H9 (cell line): ENCODE measurements around the gene CDH4. TPM values are rescaled to one million over a fixed set of nuclear protein-coding genes. Genes with fewer than 3 reads are reported as not detected.

Experiments used
- DNase-seq: peaks from one replicate; pipeline ENCODE4 v3.0.0-alpha.2; 2017
- H2AFZ ChIP-seq: one replicate; pipeline ENCODE4 v1.6.1; 2013; ENCODE audit warnings: mild to moderate bottlenecking, low read length, control low read depth, moderate library complexity
- H2AK5ac ChIP-seq: 2 replicates; pipeline ENCODE4 v1.6.1; 2013; ENCODE audit warnings: low read length, control low read depth, mixed read lengths; ENCODE audit not compliant: insufficient read length
- H2BK120ac ChIP-seq: one replicate; pipeline ENCODE4 v1.6.1; 2013; ENCODE audit warnings: low read depth, mild to moderate bottlenecking, low read length, control low read depth, inconsistent platforms; ENCODE audit not compliant: poor library complexity, severe bottlenecking
- H2BK12ac ChIP-seq: 2 replicates; pipeline ENCODE4 v1.6.1; 2013; ENCODE audit warnings: low read length, control low read depth, mixed read lengths, low read depth; ENCODE audit not compliant: insufficient read length
- H2BK15ac ChIP-seq: 2 replicates; pipeline ENCODE4 v1.6.1; 2013; ENCODE audit warnings: low read depth, low read length, control low read depth
- H2BK20ac ChIP-seq: one replicate; pipeline ENCODE4 v1.6.1; 2013; ENCODE audit warnings: low read depth, mild to moderate bottlenecking, low read length, control low read depth, inconsistent platforms; ENCODE audit not compliant: poor library complexity, severe bottlenecking
- H2BK5ac ChIP-seq: 2 replicates; pipeline ENCODE4 v1.6.1; 2013; ENCODE audit warnings: low read length, control low read depth, mixed read lengths; ENCODE audit not compliant: insufficient read length
- H3K14ac ChIP-seq: 2 replicates; pipeline ENCODE4 v1.6.1; 2013; ENCODE audit warnings: low read length, control low read depth; ENCODE audit not compliant: insufficient read depth
- H3K18ac ChIP-seq: 2 replicates; pipeline ENCODE4 v1.6.1; 2013; ENCODE audit warnings: low read depth, mild to moderate bottlenecking, mixed read lengths, low read length, control low read depth; ENCODE audit not compliant: insufficient read length
- H3K23ac ChIP-seq: 2 replicates; pipeline ENCODE4 v1.6.1; 2013; ENCODE audit warnings: low read length, control low read depth, mixed read lengths, low read depth; ENCODE audit not compliant: insufficient read length
- H3K23me2 ChIP-seq: 2 replicates; pipeline ENCODE4 v1.6.1; 2013; ENCODE audit warnings: low read depth, mild to moderate bottlenecking, mixed read lengths, low read length, control low read depth; ENCODE audit not compliant: insufficient read length, poor library complexity, severe bottlenecking
- H3K27ac ChIP-seq: 2 replicates; pipeline ENCODE4 v1.5.1; 2013; ENCODE audit warnings: low read length, control low read depth, mixed read lengths, low read depth; ENCODE audit not compliant: insufficient read length
- H3K27me3 ChIP-seq: 2 replicates; pipeline ENCODE4 v1.6.1; 2013; ENCODE audit warnings: low read length, control low read depth, inconsistent platforms; ENCODE audit not compliant: insufficient read depth
- H3K4ac ChIP-seq: 2 replicates; pipeline ENCODE4 v1.6.1; 2013; ENCODE audit warnings: low read depth, mild to moderate bottlenecking, control low read depth, inconsistent platforms, low read length, moderate library complexity
- H3K4me1 ChIP-seq: 2 replicates; pipeline ENCODE4 v1.6.1; 2013; ENCODE audit warnings: low read length, control low read depth, inconsistent platforms; ENCODE audit not compliant: insufficient read depth
- H3K4me2 ChIP-seq: 2 replicates; pipeline ENCODE4 v1.6.1; 2013; ENCODE audit warnings: low read length, control low read depth, mixed read lengths; ENCODE audit not compliant: insufficient read length, insufficient read depth
- H3K56ac ChIP-seq: 2 replicates; pipeline ENCODE4 v1.6.1; 2013; ENCODE audit warnings: low read depth, mild to moderate bottlenecking, mixed read lengths, low read length, control low read depth; ENCODE audit not compliant: insufficient read length
- H3K79me1 ChIP-seq: 2 replicates; pipeline ENCODE4 v1.6.1; 2013; ENCODE audit warnings: low read depth, mild to moderate bottlenecking, moderate library complexity, low read length, control low read depth, inconsistent platforms; ENCODE audit not compliant: insufficient read depth, poor library complexity, severe bottlenecking
- H3K79me2 ChIP-seq: 2 replicates; pipeline ENCODE4 v1.6.1; 2013; ENCODE audit warnings: low read length, control low read depth, inconsistent platforms; ENCODE audit not compliant: insufficient read depth
- H3K9ac ChIP-seq: 2 replicates; pipeline ENCODE4 v1.6.1; 2013; ENCODE audit warnings: low read length, control low read depth, mixed read lengths; ENCODE audit not compliant: insufficient read length; ENCODE audit errors: extremely low read depth
- H3K9me3 ChIP-seq: one replicate; pipeline ENCODE4 v1.6.1; 2013; ENCODE audit warnings: low read depth, low read length, inconsistent platforms; ENCODE audit not compliant: control insufficient read depth
- H3T11ph ChIP-seq: one replicate; pipeline ENCODE4 v1.6.1; 2013; ENCODE audit warnings: mild to moderate bottlenecking, low read length, control low read depth, inconsistent platforms
- H4K20me1 ChIP-seq: one replicate; pipeline ENCODE4 v1.6.1; 2013; ENCODE audit not compliant: control insufficient read depth, insufficient read length, insufficient read depth
- H4K5ac ChIP-seq: 2 replicates; pipeline ENCODE4 v1.6.1; 2013; ENCODE audit warnings: low read depth, mild to moderate bottlenecking, mixed read lengths, low read length, control low read depth; ENCODE audit not compliant: insufficient read length
- H4K8ac ChIP-seq: replicated peaks from 2 replicates; pipeline ENCODE4 v1.6.1; 2013; ENCODE audit warnings: low read length, control low read depth, mixed read lengths, low read depth; ENCODE audit not compliant: insufficient read length
- H4K91ac ChIP-seq: 2 replicates; pipeline ENCODE4 v1.6.1; 2013; ENCODE audit warnings: low read depth, mild to moderate bottlenecking, moderate library complexity, mixed read lengths, low read length, control low read depth; ENCODE audit not compliant: insufficient read length
- H3K27ac Mint-ChIP-seq, 3 experiments: 2 replicates in 2 of 3; 3 replicates in 1 of 3; pipeline ENCODE4 v1.8.0; 2020 to 2021; ENCODE audit warnings: mixed read lengths in 3 of 3, mild to moderate bottlenecking in 1 of 3, moderate library complexity in 1 of 3
- H3K27me3 Mint-ChIP-seq: 2 replicates; pipeline ENCODE4 v1.8.0; 2021; ENCODE audit warnings: low read depth, mild to moderate bottlenecking, moderate library complexity, mixed read lengths
- H3K36me3 Mint-ChIP-seq, 3 experiments: 2 replicates in 2 of 3; 3 replicates in 1 of 3; pipeline ENCODE4 v1.8.0; 2020 to 2021; ENCODE audit warnings: low read depth in 3 of 3, mixed read lengths in 3 of 3; ENCODE audit not compliant: insufficient read depth in 1 of 3
- H3K4me1 Mint-ChIP-seq, 2 experiments: 2 replicates each; pipeline ENCODE4 v1.8.0; 2020; ENCODE audit warnings: mixed read lengths in 2 of 2
- H3K4me3 Mint-ChIP-seq, 2 experiments: 2 replicates in 1 of 2; 3 replicates in 1 of 2; pipeline ENCODE4 v1.8.0; 2020 to 2021; ENCODE audit warnings: mild to moderate bottlenecking in 2 of 2, mixed read lengths in 2 of 2, moderate library complexity in 1 of 2
- H3K9me3 Mint-ChIP-seq, 2 experiments: 2 replicates in 1 of 2; 3 replicates in 1 of 2; pipeline ENCODE4 v1.8.0; 2020; ENCODE audit warnings: mild to moderate bottlenecking in 2 of 2, mixed read lengths in 2 of 2, moderate library complexity in 1 of 2
- WGBS: extraction: QIAGEN DNeasy Blood & Tissue Kit; methylation state at CpG from one replicate; pipeline ENCODE4 v1.1.7; 2013; ENCODE audit warnings: missing lambda C conversion rate, low lambda C conversion rate, mixed read lengths; ENCODE audit not compliant: insufficient read length; ENCODE audit errors: extremely low coverage; 5-methylcytosine and 5-hydroxymethylcytosine counted together
- total RNA-seq: library from RNA; stranded (reverse); gene quantifications from 2 replicates; pipeline ENCODE4 v1.2.1, GENCODE V29; 2021
- TF ChIP-seq, protein P1 (sequence below): fragments of 200-600 bp; sonication (generic); conservative IDR thresholded peaks from 3 replicates; pipeline ENCODE4 v1.8.0; 2021; ENCODE audit warnings: antibody characterized with exemption, mild to moderate bottlenecking

Gene CDH4
- total RNA-seq, 1 experiment from 2014 or later = 3.0 TPM

DNA sequence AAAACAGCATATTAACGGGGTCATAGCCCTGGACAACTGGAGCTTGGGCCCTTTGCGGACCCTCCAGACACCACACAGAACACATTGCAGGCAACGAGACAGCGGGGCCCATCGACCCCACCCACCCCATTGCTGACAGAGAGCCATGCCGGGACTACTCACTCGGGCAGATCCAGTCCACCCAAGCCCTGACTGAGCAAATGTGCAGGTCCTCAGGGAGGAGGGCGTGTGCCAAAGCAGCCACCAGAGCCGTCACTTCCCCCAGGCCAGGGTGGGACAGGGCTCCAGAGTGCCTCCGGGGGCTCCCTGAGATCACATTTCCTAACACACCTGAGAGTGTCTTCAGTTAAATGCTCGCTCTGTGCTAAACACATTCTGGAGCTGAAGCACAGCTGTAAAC lies 114.9 kb downstream of the CDH4 start:
- no peaks in the 10 kb centered on the region for H3K23me2 ChIP-seq
- no CpG with 5 or more reads among the region's 11 CpGs for WGBS

More for the DNA sequence above, 114.9 kb downstream of the CDH4 start:
- Histone ChIP-seq H3K56ac (no peak overlapping the region), H3K4me1 (no peaks in the 10 kb centered on the region), H4K5ac (no peak overlapping the region), H3K79me2 (no peaks in the 10 kb centered on the region), H4K91ac (no peak overlapping the region), H4K8ac (no peak overlapping the region), H3K27ac (no peak overlapping the region), H2AK5ac (no peak overlapping the region), H2AFZ (no peak overlapping the region), H4K20me1 (no peaks in the 10 kb centered on the region), H3K4me2 (no peak overlapping the region), H3K23ac (no peak overlapping the region), H2BK5ac (no peak overlapping the region), H2BK12ac (no peak overlapping the region), H3K4ac (no peak overlapping the region), H2BK15ac (no peak overlapping the region), H3K9ac (no peak overlapping the region), H3T11ph (no peak overlapping the region), H3K27me3 (no peaks in the 10 kb centered on the region; the same call in 1 of the 2 replicates), H3K14ac (no peak overlapping the region), H3K9me3 (no peaks in the 10 kb centered on the region), H3K79me1 (no peaks in the 10 kb centered on the region), H3K18ac (no peak overlapping the region), H2BK20ac (no peak overlapping the region), H2BK120ac (no peak overlapping the region)
- H3K9me3 Mint-ChIP-seq = peaks cover 18 to 20% of the 10 kb centered on the region in 2 experiments
- H3K27me3 Mint-ChIP-seq = peaks cover 68% of the 10 kb centered on the region
- H3K4me1 Mint-ChIP-seq = peaks cover 9 to 16% of the 10 kb centered on the region in 2 experiments
- no peak overlapping the region for H3K27ac Mint-ChIP-seq
- no peak overlapping the region for H3K4me3 Mint-ChIP-seq
- TF ChIP-seq, protein P1, sequence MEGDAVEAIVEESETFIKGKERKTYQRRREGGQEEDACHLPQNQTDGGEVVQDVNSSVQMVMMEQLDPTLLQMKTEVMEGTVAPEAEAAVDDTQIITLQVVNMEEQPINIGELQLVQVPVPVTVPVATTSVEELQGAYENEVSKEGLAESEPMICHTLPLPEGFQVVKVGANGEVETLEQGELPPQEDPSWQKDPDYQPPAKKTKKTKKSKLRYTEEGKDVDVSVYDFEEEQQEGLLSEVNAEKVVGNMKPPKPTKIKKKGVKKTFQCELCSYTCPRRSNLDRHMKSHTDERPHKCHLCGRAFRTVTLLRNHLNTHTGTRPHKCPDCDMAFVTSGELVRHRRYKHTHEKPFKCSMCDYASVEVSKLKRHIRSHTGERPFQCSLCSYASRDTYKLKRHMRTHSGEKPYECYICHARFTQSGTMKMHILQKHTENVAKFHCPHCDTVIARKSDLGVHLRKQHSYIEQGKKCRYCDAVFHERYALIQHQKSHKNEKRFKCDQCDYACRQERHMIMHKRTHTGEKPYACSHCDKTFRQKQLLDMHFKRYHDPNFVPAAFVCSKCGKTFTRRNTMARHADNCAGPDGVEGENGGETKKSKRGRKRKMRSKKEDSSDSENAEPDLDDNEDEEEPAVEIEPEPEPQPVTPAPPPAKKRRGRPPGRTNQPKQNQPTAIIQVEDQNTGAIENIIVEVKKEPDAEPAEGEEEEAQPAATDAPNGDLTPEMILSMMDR = no peak
- DNase-seq = no peak
- peaks cover 12 to 16% (median 14%) of the 10 kb centered on the region in 3 experiments for H3K36me3 Mint-ChIP-seq
